Measurements from ENCODE around the gene DNAJB13.

The DNAJB13 gene

DNA sequence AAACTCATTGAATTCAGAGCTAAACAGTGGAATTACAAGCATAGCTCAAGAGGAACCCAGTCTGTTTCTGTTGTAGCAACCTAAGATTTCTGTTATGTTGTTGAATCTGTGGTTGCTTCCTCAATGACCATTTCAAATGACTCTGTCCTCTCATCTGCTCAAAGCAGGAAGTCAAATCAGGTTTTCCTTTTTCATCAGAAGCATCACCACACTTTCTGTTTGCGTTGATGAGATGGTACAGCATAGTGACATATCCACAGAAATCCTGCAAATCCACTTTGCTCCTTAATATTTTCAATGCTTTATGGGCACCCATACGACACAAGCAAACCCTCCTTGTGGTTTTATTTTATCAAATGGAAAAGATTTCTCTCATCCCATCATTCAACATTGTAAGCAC lies 44.4 kb downstream of the DNAJB13 start:
- no peak for DNase-seq (ENCODE audit: extremely low read depth, low read depth)
- TF ChIP-seq, protein P1, sequence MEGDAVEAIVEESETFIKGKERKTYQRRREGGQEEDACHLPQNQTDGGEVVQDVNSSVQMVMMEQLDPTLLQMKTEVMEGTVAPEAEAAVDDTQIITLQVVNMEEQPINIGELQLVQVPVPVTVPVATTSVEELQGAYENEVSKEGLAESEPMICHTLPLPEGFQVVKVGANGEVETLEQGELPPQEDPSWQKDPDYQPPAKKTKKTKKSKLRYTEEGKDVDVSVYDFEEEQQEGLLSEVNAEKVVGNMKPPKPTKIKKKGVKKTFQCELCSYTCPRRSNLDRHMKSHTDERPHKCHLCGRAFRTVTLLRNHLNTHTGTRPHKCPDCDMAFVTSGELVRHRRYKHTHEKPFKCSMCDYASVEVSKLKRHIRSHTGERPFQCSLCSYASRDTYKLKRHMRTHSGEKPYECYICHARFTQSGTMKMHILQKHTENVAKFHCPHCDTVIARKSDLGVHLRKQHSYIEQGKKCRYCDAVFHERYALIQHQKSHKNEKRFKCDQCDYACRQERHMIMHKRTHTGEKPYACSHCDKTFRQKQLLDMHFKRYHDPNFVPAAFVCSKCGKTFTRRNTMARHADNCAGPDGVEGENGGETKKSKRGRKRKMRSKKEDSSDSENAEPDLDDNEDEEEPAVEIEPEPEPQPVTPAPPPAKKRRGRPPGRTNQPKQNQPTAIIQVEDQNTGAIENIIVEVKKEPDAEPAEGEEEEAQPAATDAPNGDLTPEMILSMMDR (IDR thresholded peaks at IDR 0.05; ENCODE audit: low read depth, low read length): no peak

GRCh38 chr11:73995731-73996130 lies 44.9 kb downstream of the DNAJB13 start:
- TF ChIP-seq, protein P1 (IDR thresholded peaks at IDR 0.05; ENCODE audit: low read depth, low read length): no peak
- DNase-seq (ENCODE audit: extremely low read depth, low read depth): no peak

- TF ChIP-seq, protein P1 (IDR thresholded peaks at IDR 0.05; ENCODE audit: low read depth, low read length): no peak
- DNase-seq (ENCODE audit: extremely low read depth, low read depth): no peak
Observed at GRCh38 chr11:73996161-73996747, 45.4 kb downstream of the DNAJB13 start.

DNA sequence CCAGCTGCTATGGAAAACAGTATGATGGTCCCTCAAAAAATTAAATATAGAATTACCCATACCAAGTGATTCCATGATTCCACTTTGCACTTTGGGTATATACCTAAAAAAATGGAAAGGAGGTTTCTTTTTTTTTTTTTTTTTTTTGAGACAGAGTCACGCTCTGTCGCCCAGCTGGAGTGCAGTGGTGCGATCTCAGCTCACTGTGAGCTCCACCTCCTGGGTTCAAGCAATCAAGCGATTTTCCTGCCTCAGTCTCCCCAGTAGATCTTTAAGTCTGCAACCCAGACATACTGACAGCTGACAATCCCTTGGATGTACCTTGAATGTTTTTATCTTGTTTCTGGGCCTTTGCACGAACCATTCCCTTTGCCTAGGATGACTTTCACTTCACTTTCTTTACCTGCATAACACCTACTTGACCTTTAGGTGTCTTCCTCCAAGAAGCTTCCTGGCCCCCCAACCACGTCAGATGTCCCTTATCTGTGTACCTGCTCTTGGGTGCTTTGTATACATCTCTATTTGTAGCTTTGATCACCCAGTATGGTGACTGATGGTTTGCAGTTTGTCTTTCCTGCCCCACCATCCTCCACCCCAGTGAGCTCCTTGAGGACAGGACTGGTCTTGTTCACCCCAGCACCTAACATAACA lies 46.4 kb downstream of the DNAJB13 start:
- TF ChIP-seq, protein P1 (IDR thresholded peaks at IDR 0.05; ENCODE audit: low read depth, low read length): no peak
- DNase-seq (ENCODE audit: extremely low read depth, low read depth): no peak

- TF ChIP-seq, protein P1 (IDR thresholded peaks at IDR 0.05; ENCODE audit: low read depth, low read length): no peak
- no peak for DNase-seq (ENCODE audit: extremely low read depth, low read depth)
Observed at GRCh38 chr11:73998846-73999575, 48.2 kb downstream of the DNAJB13 start.

DNA sequence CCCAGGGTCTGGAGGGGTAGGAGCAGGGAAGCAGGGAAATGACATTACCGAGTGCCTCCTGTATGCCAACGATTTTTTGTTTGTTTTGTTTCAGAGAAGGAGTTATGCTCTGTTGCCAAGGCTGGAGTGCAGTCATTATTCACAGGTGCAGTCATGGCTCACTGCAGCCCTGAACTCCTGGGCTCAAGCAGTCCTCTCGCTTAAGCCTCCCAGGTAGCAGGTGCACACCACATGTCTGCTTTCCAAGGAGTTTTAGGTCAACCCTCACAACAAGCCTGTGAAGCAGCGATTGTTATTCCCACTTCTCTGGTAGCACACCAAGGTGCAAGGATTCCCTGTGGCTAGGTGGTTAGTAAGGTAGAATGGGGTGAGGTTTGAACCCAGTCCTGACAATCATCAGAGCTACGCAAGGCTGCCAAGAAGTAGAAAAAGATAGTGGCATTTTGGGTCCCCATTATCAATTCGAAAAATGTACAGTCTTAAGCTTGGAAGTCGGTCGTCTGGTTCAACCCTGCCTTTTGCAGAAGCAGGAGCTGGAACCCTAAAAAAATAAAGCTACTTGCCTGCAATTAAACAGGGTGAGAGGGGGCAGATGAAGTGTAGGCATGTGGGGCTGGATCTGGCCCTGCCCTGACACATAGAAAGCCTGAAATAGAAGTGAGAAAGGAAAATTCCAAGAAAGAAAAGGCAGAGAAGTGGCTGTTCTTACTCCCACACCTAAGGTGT lies 48.9 kb downstream of the DNAJB13 start:
- DNase-seq (ENCODE audit: extremely low read depth, low read depth): no peak
- TF ChIP-seq, protein P1 (IDR thresholded peaks at IDR 0.05; ENCODE audit: low read depth, low read length): no peak
